ENCODE data around the gene NRSN1.

DNA sequence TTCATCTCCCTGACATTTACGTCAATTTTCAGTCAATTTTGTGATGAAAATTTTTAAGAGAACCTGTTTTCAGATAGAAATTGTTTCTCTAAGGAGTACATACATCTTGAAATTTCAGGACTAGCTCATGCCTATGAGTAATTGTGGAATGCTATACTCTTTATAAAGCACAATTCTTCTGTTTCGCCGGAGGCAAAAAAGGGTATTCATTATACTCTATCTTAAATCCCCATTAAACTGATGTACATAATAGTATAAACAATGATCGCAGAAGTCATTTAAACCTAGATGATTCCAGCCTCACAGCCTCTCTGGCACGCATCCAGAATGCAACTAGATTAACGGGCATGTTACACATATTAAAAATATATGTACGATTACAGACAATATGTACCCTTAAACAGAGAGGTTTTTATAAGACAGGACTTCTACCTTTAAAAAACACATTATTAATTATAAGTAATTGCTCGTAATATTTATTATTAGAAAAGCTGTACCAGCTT, 62.6 kb downstream of the NRSN1 start:
- TF ChIP-seq, protein P1, sequence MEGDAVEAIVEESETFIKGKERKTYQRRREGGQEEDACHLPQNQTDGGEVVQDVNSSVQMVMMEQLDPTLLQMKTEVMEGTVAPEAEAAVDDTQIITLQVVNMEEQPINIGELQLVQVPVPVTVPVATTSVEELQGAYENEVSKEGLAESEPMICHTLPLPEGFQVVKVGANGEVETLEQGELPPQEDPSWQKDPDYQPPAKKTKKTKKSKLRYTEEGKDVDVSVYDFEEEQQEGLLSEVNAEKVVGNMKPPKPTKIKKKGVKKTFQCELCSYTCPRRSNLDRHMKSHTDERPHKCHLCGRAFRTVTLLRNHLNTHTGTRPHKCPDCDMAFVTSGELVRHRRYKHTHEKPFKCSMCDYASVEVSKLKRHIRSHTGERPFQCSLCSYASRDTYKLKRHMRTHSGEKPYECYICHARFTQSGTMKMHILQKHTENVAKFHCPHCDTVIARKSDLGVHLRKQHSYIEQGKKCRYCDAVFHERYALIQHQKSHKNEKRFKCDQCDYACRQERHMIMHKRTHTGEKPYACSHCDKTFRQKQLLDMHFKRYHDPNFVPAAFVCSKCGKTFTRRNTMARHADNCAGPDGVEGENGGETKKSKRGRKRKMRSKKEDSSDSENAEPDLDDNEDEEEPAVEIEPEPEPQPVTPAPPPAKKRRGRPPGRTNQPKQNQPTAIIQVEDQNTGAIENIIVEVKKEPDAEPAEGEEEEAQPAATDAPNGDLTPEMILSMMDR (IDR thresholded peaks at IDR 0.05; ENCODE audit: low read depth, low read length, poor library complexity, severe bottlenecking), result no peak
- no peak for TF ChIP-seq EZH2phosphoT487 (IDR thresholded peaks at IDR 0.05; ENCODE audit: borderline replicate concordance, low read length)
